Panc1 (cell line): ENCODE data around the gene SRSF2. TPM values are rescaled to one million over a fixed set of nuclear protein-coding genes. Genes with fewer than 3 reads are reported as not detected.

Experiments used
- ATAC-seq: fragments of 200-7000 bp; cut with Tn5 transposase; 2 replicates; pipeline ENCODE4 v1.9.1; 2020; ENCODE audit warnings: mild to moderate bottlenecking, moderate library complexity
- BruUV-seq: library from RNA; stranded (reverse); fragments of 400-500 nt; replicated peaks from 2 replicates; lab custom pipeline; 2021; lab: Mats Ljungman, UMichigan
- CTCF ChIA-PET: fragments of 300-600 bp; sonication (Branson Sonifier 250); formaldehyde crosslinking; loops from one replicate; lab custom pipeline; 2022; ENCODE audit warnings: antibody characterized with exemption; lab: Charles Lee
- POLR2A ChIA-PET: fragments of 300-600 bp; sonication (Branson Sonifier 250); formaldehyde crosslinking; loops from one replicate; lab custom pipeline; 2022; ENCODE audit warnings: antibody characterized with exemption; lab: Charles Lee
- DNase-seq: peaks from one replicate; pipeline ENCODE4 v3.0.0-alpha.2; 2010; ENCODE audit warnings: low read depth, low spot score
- H3K27ac ChIP-seq: 2 replicates; pipeline ENCODE4 v1.5.1; 2011; ENCODE audit warnings: mild to moderate bottlenecking, low read length, inconsistent platforms
- H3K27me3 ChIP-seq: fragments of 200-500 bp; sonication (Bioruptor generic); 2 replicates; pipeline ENCODE4 v1.6.0; 2014; ENCODE audit warnings: low read length, inconsistent platforms; ENCODE audit not compliant: control insufficient read depth, insufficient read depth
- H3K36me3 ChIP-seq: fragments of 200-500 bp; sonication (Bioruptor generic); 2 replicates; pipeline ENCODE4 v1.5.1; 2014; ENCODE audit warnings: inconsistent platforms, mild to moderate bottlenecking, low read length, moderate library complexity; ENCODE audit not compliant: control insufficient read depth, insufficient read depth
- H3K4me1 ChIP-seq: 2 replicates; pipeline ENCODE4 v1.5.1; 2011; ENCODE audit warnings: inconsistent platforms, mild to moderate bottlenecking, low read length, moderate library complexity; ENCODE audit not compliant: control insufficient read depth, insufficient read depth
- H3K4me3 ChIP-seq, 2 experiments: 2 replicates each; pipeline ENCODE4 v1.5.1; 2011 to 2012; ENCODE audit warnings: low read depth in 2 of 2, low read length in 2 of 2, mild to moderate bottlenecking in 2 of 2, inconsistent platforms in 1 of 2, moderate library complexity in 1 of 2
- H3K9me3 ChIP-seq: fragments of 200-500 bp; sonication (Bioruptor generic); 2 replicates; pipeline ENCODE4 v1.5.1; 2014; ENCODE audit warnings: low read depth, mild to moderate bottlenecking, inconsistent platforms, low read length, moderate library complexity; ENCODE audit not compliant: control insufficient read depth, insufficient read depth
- POLR2AphosphoS5 ChIP-seq: IDR thresholded peaks from 2 replicates; pipeline ENCODE4 v1.6.1; 2012; ENCODE audit warnings: mild to moderate bottlenecking, low read depth, low read length, moderate library complexity
- SIN3A ChIP-seq: IDR thresholded peaks from 2 replicates; pipeline ENCODE4 v1.6.1; 2012; ENCODE audit warnings: low read depth, mild to moderate bottlenecking, low read length, moderate library complexity, borderline replicate concordance; ENCODE audit not compliant: insufficient read depth
- TCF7L2 ChIP-seq: IDR thresholded peaks from 2 replicates; pipeline ENCODE4 v1.6.1; 2011; ENCODE audit warnings: mild to moderate bottlenecking, low read depth, low read length, inconsistent platforms
- in situ Hi-C: cut with HindIII; loops from 2 replicates; pipeline ENCODE4 v1.10.0; 2016; ENCODE audit warnings: low sequenced_read_pairs, low pct_unique_long_range_greater_than_20kb
- intact Hi-C: fragments of 100-400 bp; cut with micrococcal nuclease; formaldehyde crosslinking; loops from one replicate; pipeline ENCODE4 v1.10.0; 2022; ENCODE audit not compliant: unreplicated experiment
- total RNA-seq: library from RNA; stranded (reverse); gene quantifications from one replicate; pipeline ENCODE4 v1.2.1, GENCODE V29; 2021; ENCODE audit not compliant: unreplicated experiment
- TF ChIP-seq, protein P1 (sequence below): fragments of 450-650 bp; IDR thresholded peaks from 2 replicates; pipeline ENCODE4 v1.5.1; 2017; ENCODE audit warnings: mild to moderate bottlenecking
- TF ChIP-seq, protein P2 (sequence below), 2 experiments: IDR thresholded peaks; 2 replicates each; pipeline ENCODE4 v1.6.1; 2011 to 2012; ENCODE audit warnings: low read depth in 2 of 2, control low read depth in 1 of 2, low read length in 1 of 2, mild to moderate bottlenecking in 1 of 2, moderate library complexity in 1 of 2; ENCODE audit not compliant: insufficient read depth in 1 of 2

The SRSF2 gene
- total RNA-seq, 1 experiment from 2014 or later = 436 TPM

DNA sequence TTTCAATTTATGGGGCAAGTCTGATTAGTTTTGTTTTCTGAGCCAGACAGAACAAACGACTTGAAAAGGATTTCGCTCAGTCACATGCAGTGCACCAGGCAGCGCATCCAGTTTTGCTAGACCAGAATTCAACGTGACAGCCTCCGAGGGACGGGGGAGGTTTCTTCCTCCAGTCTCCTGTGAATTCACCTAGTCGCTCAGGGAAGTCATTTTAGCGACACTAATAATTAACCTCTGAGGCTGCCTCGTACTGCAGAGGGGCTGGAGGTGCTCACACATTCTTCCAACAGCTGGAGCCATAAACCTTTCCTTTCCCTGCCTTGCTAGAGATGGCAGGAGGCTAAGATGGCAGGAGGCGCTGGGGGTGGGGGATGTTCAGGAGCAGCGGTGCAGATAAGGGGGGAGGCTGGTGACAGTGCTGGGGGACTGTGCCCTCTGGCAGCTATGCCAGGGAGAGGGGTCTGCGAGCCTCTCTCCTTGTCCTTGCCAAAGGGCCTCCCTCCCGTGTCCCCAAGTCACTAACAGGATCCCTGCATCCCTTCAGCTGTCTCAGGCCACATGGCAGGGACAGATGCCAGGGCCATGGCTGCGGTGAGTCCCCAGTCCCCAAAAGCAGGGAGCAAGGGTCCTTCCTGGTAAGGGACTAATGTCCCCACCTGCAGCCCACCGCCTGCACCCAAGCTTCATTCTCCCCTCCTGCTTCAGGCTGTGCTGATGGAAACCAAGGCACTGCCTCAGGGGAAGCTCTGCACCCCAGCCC is 50.4 kb downstream of the SRSF2 start:
- ATAC-seq (no peak), DNase-seq (no peak)
- H3K36me3 ChIP-seq = no peaks in the 10 kb centered on the region
- POLR2A ChIA-PET = no interaction called here
- peaks cover 29% of the 10 kb centered on the region for H3K4me1 ChIP-seq
- BruUV-seq = no TSS peak
- in situ Hi-C loops = no loop called here
- TF ChIP-seq TCF7L2 (no peak), POLR2AphosphoS5 (no peak), SIN3A (no peak)
- TF ChIP-seq, protein P1, sequence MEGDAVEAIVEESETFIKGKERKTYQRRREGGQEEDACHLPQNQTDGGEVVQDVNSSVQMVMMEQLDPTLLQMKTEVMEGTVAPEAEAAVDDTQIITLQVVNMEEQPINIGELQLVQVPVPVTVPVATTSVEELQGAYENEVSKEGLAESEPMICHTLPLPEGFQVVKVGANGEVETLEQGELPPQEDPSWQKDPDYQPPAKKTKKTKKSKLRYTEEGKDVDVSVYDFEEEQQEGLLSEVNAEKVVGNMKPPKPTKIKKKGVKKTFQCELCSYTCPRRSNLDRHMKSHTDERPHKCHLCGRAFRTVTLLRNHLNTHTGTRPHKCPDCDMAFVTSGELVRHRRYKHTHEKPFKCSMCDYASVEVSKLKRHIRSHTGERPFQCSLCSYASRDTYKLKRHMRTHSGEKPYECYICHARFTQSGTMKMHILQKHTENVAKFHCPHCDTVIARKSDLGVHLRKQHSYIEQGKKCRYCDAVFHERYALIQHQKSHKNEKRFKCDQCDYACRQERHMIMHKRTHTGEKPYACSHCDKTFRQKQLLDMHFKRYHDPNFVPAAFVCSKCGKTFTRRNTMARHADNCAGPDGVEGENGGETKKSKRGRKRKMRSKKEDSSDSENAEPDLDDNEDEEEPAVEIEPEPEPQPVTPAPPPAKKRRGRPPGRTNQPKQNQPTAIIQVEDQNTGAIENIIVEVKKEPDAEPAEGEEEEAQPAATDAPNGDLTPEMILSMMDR = no peak
- TF ChIP-seq, protein P2, sequence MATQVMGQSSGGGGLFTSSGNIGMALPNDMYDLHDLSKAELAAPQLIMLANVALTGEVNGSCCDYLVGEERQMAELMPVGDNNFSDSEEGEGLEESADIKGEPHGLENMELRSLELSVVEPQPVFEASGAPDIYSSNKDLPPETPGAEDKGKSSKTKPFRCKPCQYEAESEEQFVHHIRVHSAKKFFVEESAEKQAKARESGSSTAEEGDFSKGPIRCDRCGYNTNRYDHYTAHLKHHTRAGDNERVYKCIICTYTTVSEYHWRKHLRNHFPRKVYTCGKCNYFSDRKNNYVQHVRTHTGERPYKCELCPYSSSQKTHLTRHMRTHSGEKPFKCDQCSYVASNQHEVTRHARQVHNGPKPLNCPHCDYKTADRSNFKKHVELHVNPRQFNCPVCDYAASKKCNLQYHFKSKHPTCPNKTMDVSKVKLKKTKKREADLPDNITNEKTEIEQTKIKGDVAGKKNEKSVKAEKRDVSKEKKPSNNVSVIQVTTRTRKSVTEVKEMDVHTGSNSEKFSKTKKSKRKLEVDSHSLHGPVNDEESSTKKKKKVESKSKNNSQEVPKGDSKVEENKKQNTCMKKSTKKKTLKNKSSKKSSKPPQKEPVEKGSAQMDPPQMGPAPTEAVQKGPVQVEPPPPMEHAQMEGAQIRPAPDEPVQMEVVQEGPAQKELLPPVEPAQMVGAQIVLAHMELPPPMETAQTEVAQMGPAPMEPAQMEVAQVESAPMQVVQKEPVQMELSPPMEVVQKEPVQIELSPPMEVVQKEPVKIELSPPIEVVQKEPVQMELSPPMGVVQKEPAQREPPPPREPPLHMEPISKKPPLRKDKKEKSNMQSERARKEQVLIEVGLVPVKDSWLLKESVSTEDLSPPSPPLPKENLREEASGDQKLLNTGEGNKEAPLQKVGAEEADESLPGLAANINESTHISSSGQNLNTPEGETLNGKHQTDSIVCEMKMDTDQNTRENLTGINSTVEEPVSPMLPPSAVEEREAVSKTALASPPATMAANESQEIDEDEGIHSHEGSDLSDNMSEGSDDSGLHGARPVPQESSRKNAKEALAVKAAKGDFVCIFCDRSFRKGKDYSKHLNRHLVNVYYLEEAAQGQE (IDR thresholded peaks at IDR 0.05; ENCODE audit: insufficient read depth in 1 of 2, low read depth in 2 of 2, low read length in 1 of 2) = no peak
- no peaks in the 10 kb centered on the region for H3K27me3 ChIP-seq
- intact Hi-C loops = no loop called here
- no peak overlapping the region for H3K4me3 ChIP-seq
- H3K27ac ChIP-seq = no peak overlapping the region
- CTCF ChIA-PET = no interaction called here
- no peaks in the 10 kb centered on the region for H3K9me3 ChIP-seq

DNA sequence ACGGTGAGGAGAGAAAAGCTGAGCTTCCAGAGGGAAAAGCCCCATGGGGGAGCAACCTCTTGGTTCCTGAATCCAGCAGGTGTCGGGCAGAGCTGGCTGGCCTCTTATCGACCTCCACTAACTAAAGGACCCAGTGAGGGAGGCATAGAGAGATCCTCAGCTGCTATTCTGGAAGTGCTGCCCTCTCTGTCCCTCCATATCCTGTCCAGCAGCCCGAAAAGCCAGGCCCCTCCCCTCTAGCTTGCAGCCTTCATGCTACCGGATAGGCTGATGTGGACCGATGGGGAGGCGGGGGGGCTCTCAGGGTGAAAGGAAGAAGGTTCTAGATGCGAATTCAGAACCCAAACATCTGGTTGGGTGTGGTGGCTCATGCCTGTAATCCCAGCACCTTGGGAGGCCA is 51.3 kb downstream of the SRSF2 start:
- POLR2A ChIA-PET = interaction anchor here (0.5 kb wide), 1 partner anchor 321 kb away, joined by 4 read pairs; no protein-coding TSS in a partner anchor
- intact Hi-C loops = no loop called here
- no peaks in the 10 kb centered on the region for H3K27me3 ChIP-seq
- DNase-seq (no peak), ATAC-seq (no peak)
- TF ChIP-seq, protein P2 (IDR thresholded peaks at IDR 0.05; ENCODE audit: insufficient read depth in 1 of 2, low read depth in 2 of 2, low read length in 1 of 2) = no peak
- TF ChIP-seq SIN3A (no peak), POLR2AphosphoS5 (no peak), TCF7L2 (no peak)
- TF ChIP-seq, protein P1 = no peak
- no peak overlapping the region for H3K4me3 ChIP-seq
- in situ Hi-C loops = no loop called here
- no peaks in the 10 kb centered on the region for H3K9me3 ChIP-seq
- H3K36me3 ChIP-seq = no peaks in the 10 kb centered on the region
- H3K27ac ChIP-seq = no peak overlapping the region
- no TSS peak for BruUV-seq
- H3K4me1 ChIP-seq = peaks cover 25% of the 10 kb centered on the region
- CTCF ChIA-PET = no interaction called here
